GM23248 (cell line): Measurements from ENCODE around the gene ACSF2. TPM values are rescaled to one million over a fixed set of nuclear protein-coding genes. Genes with fewer than 3 reads are reported as not detected.

ENCODE experiments used
- DNase-seq: peaks from one replicate; pipeline ENCODE4 v3.0.0-alpha.2; 2015
- H2AFZ ChIP-seq: fragments of 200-600 bp; sonication (generic); 2 replicates; pipeline ENCODE4 v1.6.1; 2016; ENCODE audit warnings: antibody characterized with exemption
- H3F3A ChIP-seq: fragments of 200-600 bp; sonication (generic); 2 replicates; pipeline ENCODE4 v1.6.1; 2016; ENCODE audit warnings: mild to moderate bottlenecking, antibody characterized with exemption, mixed run types; ENCODE audit not compliant: insufficient read depth
- H3K27ac ChIP-seq: fragments of 200-600 bp; sonication (generic); 2 replicates; pipeline ENCODE4 v1.5.1; 2016; ENCODE audit warnings: mild to moderate bottlenecking
- H3K27me3 ChIP-seq: fragments of 200-600 bp; sonication (generic); replicated peaks from 2 replicates; pipeline ENCODE4 v1.6.1; 2016; ENCODE audit warnings: mild to moderate bottlenecking; ENCODE audit not compliant: insufficient read depth
- H3K36me3 ChIP-seq: fragments of 200-600 bp; sonication (generic); 2 replicates; pipeline ENCODE4 v1.6.1; 2016; ENCODE audit warnings: low read depth, mild to moderate bottlenecking
- H3K4me1 ChIP-seq: fragments of 200-600 bp; sonication (generic); 2 replicates; pipeline ENCODE4 v1.6.1; 2016; ENCODE audit warnings: mild to moderate bottlenecking; ENCODE audit not compliant: insufficient read depth
- H3K4me2 ChIP-seq: fragments of 200-600 bp; sonication (generic); one replicate; pipeline ENCODE4 v1.6.1; 2016; ENCODE audit warnings: mild to moderate bottlenecking; ENCODE audit not compliant: unreplicated experiment
- H3K4me3 ChIP-seq: fragments of 200-600 bp; sonication (generic); 2 replicates; pipeline ENCODE4 v1.5.1; 2016; ENCODE audit warnings: mild to moderate bottlenecking
- H3K79me2 ChIP-seq: fragments of 200-600 bp; sonication (generic); 2 replicates; pipeline ENCODE4 v1.6.1; 2016; ENCODE audit warnings: mild to moderate bottlenecking; ENCODE audit not compliant: insufficient read depth
- H3K9ac ChIP-seq: fragments of 200-600 bp; sonication (generic); 2 replicates; pipeline ENCODE4 v1.6.1; 2016; ENCODE audit warnings: mild to moderate bottlenecking
- H3K9me2 ChIP-seq: fragments of 200-600 bp; sonication (generic); 2 replicates; pipeline ENCODE4 v1.6.1; 2016; ENCODE audit warnings: mixed run types, mild to moderate bottlenecking, moderate library complexity; ENCODE audit not compliant: insufficient read depth
- H3K9me3 ChIP-seq: fragments of 200-600 bp; sonication (generic); one replicate; pipeline ENCODE4 v1.6.1; 2017; ENCODE audit warnings: low read depth
- H4K20me1 ChIP-seq: fragments of 200-600 bp; sonication (generic); 2 replicates; pipeline ENCODE4 v1.6.0; 2016; ENCODE audit not compliant: insufficient read depth
- EZH2 ChIP-seq: fragments of 200-600 bp; sonication (generic); IDR thresholded peaks from 2 replicates; pipeline ENCODE4 v1.6.1; 2018; ENCODE audit warnings: antibody characterized with exemption, mild to moderate bottlenecking; ENCODE audit not compliant: insufficient read depth, poor library complexity, severe bottlenecking
- EZH2phosphoT487 ChIP-seq: fragments of 200-600 bp; sonication (generic); IDR thresholded peaks from 2 replicates; pipeline ENCODE4 v1.6.1; 2018; ENCODE audit warnings: antibody characterized with exemption, moderate library complexity, mild to moderate bottlenecking, low read depth; ENCODE audit not compliant: insufficient read depth
- WGBS, 2 experiments: methylation state at CpG; one replicate each; pipeline ENCODE4 v1.1.6; 2015 to 2017; ENCODE audit warnings: low lambda C conversion rate in 2 of 2, low coverage in 1 of 2; ENCODE audit errors: missing lambda C conversion rate in 2 of 2; 5-methylcytosine and 5-hydroxymethylcytosine counted together
- in situ Hi-C: fragments of 300-500 bp; cut with MboI; formaldehyde crosslinking; loops from 2 replicates; pipeline ENCODE4 v1.15.0; 2020
- polyA plus RNA-seq: library from polyadenylated mRNA; unstranded; fragments of >200 nt; fragmentation: Nextera tagmentation; extraction: Ambion mirVana; gene quantifications from 2 replicates; pipeline ENCODE4 v1.2.1, GENCODE V29; 2016
- total RNA-seq: library from RNA; depleted of rRNA; stranded (reverse); fragments of >200 nt; shearing (Covaris generic); gene quantifications from 2 replicates; pipeline ENCODE4 v1.2.3, GENCODE V29; 2014

The ACSF2 gene
- total and polyA plus RNA-seq, 2 experiments from 2014 or later = 3.7 to 8.6 TPM

DNA sequence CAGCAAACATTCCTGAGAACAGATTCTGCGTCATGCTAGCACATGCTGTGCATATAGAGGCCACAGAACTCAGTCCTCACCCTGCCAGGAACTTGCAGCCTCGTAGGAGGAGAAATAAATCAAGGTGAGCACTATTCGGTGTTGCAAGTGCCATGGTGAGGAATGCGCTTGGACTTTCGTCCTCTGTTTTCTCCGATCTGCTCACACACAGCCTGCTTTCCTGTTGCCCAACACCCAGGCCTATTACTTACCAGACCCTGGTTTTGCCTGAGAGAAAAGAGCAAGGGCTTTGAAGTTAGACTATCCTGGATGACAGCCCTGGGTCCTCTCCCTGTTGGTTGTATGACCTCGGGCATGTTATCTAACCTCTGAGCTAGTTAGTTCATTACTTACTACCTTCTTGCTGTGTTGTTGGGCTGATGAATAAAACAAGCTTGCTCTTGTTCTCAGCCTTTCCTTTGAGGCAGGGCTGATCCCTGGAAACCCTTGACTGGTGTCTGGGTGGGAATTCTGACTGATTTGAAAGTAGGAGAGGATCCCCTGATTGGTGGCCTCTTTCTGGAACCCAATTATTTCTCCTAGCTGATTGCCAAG, 2.9 kb downstream of the ACSF2 start:
- 82 to 85% methylated on average over 7 of the region's 7 CpGs for WGBS, 2 experiments
- in situ Hi-C loops = no loop called here

DNA sequence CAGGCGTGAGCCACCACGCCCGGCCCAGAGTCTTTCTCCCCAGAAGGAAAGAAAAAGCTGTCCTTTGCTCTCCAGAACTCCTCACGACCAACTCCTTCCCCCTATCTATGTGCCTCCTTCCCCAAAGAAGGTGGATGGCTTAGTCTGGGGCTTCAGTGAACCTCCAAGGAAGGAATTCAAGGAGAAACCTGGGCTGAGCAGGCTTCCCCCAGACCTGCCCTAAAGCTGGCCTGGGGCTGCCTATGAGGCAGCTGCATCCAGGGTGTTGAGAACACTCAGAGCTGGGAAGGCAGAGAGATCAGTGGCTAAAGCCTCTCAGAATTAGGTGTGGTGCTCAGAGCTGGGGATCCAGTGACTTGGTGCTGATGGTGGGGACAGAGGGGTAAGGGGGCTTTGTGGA, 3.8 kb downstream of the ACSF2 start:
- 0 out of 2 replicates have a peak, but pooled peaks cover 7% of the 10 kb centered on the region for H3F3A ChIP-seq
- DNase-seq = no peak
- H2AFZ ChIP-seq = no peak overlapping the region
- no peak overlapping the region for H3K4me2 ChIP-seq
- 89% methylated on average over 4 of the region's 4 CpGs for WGBS, 2 experiments
- H3K27me3 ChIP-seq = no peaks in the 10 kb centered on the region
- no peaks in the 10 kb centered on the region for H3K9me2 ChIP-seq
- no peak for TF ChIP-seq EZH2phosphoT487
- no peak for TF ChIP-seq EZH2
- no peak overlapping the region for H3K4me3 ChIP-seq
- H3K9me3 ChIP-seq = no peaks in the 10 kb centered on the region
- H3K36me3 ChIP-seq = no peaks in the 10 kb centered on the region
- 0 out of 2 replicates have a peak, but pooled peaks cover 4% of the 10 kb centered on the region for H3K4me1 ChIP-seq
- no peak overlapping the region for H3K27ac ChIP-seq
- in situ Hi-C loops = no loop called here
- H3K9ac ChIP-seq = no peak overlapping the region
- H3K79me2 ChIP-seq = no peaks in the 10 kb centered on the region
- no peaks in the 10 kb centered on the region for H4K20me1 ChIP-seq

More for the DNA sequence above, 2.9 kb downstream of the ACSF2 start:
- no peak for DNase-seq
- no peaks in the 10 kb centered on the region for H3K27me3 ChIP-seq
- no peaks in the 10 kb centered on the region for H3K9me3 ChIP-seq
- no peak overlapping the region for H2AFZ ChIP-seq
- H3F3A ChIP-seq = 0 out of 2 replicates have a peak, but pooled peaks cover 7% of the 10 kb centered on the region
- no peaks in the 10 kb centered on the region for H3K9me2 ChIP-seq
- H4K20me1 ChIP-seq = no peaks in the 10 kb centered on the region
- H3K4me2 ChIP-seq = no peak overlapping the region
- no peak overlapping the region for H3K4me3 ChIP-seq
- no peak overlapping the region for H3K27ac ChIP-seq
- H3K79me2 ChIP-seq = no peaks in the 10 kb centered on the region
- H3K4me1 ChIP-seq = peaks cover 9% of the 10 kb centered on the region; the same call in 1 of the 2 replicates
- no peak overlapping the region for H3K9ac ChIP-seq
- H3K36me3 ChIP-seq = no peaks in the 10 kb centered on the region
- TF ChIP-seq EZH2 (no peak), EZH2phosphoT487 (no peak)

DNA sequence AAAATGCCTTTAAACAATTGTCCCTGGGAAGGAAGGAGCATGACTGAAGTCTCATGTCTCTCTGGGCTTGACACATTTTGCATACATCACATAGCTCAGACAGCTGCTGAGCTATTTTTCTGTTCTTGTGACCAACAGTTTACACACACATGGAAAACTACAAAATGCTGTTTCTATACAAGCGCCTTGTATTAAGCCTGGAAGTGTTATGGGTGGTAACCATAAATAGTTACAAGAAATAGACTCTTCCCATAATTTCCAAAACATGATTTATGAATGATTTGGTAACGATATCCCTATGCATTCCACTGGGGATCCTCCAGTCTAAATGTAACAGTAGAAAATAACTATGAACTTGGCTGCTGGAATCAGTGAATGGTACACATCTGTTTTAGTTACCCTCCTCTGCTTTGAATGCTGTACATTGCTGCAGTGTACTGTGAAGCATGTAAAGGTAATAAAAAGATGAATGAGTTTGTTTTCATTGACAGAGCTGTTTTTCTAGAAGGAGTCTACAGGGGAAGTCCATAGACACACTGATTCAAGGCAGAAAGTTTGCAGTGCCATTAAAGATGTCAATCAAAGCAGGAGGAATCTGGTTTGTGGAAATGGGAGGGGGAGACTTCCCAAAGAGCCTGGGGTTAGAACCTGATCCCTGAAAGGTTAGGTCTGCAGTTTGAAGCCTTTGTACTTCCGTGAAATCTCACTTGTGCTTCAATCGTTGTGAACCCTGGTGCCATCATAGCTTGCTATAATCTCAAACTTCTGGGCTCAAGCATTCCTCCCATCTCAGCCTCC, 5.0 kb downstream of the ACSF2 start:
- DNase-seq = no peak
- TF ChIP-seq EZH2 (no peak), EZH2phosphoT487 (no peak)
- H2AFZ ChIP-seq = no peak overlapping the region
- no peaks in the 10 kb centered on the region for H3K9me3 ChIP-seq
- no peak overlapping the region for H3K27ac ChIP-seq
- H3K27me3 ChIP-seq = no peaks in the 10 kb centered on the region
- 0 out of 2 replicates have a peak, but pooled peaks cover 7% of the 10 kb centered on the region for H3F3A ChIP-seq
- H3K4me3 ChIP-seq = no peak overlapping the region
- H3K36me3 ChIP-seq = no peaks in the 10 kb centered on the region
- no peak overlapping the region for H3K9ac ChIP-seq
- H4K20me1 ChIP-seq = no peaks in the 10 kb centered on the region
- in situ Hi-C loops = no loop called here
- H3K9me2 ChIP-seq = no peaks in the 10 kb centered on the region
- 74 to 75% methylated on average over 4 of the region's 4 CpGs for WGBS, 2 experiments
- H3K79me2 ChIP-seq = no peaks in the 10 kb centered on the region
- no peak overlapping the region for H3K4me2 ChIP-seq
- 0 out of 2 replicates have a peak, but pooled peaks cover 4% of the 10 kb centered on the region for H3K4me1 ChIP-seq

DNA sequence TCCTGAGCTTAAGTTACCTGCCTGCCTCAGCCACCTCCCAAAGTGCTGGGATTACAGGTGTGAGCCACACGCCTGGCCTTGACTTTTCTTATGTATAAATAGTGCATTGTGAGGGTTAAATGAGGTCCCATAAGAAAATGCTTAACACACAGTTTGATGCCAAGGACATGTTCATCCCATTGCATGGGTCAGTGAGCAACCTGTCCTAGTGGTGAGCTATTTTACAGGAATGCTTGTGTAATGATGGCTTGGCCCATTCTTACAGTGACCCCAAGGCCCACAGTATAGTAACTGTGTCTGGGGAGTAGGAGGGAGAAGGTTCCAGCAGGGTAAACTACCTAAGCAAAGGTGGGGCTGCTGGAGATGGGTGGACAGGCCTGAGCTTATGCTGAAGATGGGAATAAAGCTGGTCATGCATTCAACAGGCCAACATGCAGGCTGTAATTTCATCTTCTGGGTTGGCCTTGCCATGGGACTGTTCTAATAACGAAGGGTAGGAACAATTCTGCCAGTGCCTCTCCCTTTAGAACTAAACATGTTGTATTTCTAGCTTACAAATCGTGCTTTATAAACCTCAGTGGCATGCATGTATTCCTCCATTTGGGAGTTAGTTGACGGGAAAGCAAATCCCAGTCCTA, 6.2 kb downstream of the ACSF2 start:
- in situ Hi-C loops = no loop called here
- no peaks in the 10 kb centered on the region for H3F3A ChIP-seq
- no peak for TF ChIP-seq EZH2phosphoT487
- TF ChIP-seq EZH2 = no peak
- H4K20me1 ChIP-seq = no peaks in the 10 kb centered on the region
- no peak overlapping the region for H3K27ac ChIP-seq
- no peaks in the 10 kb centered on the region for H3K79me2 ChIP-seq
- no peaks in the 10 kb centered on the region for H3K4me1 ChIP-seq
- DNase-seq = no peak
- no peaks in the 10 kb centered on the region for H3K36me3 ChIP-seq
- no peaks in the 10 kb centered on the region for H3K9me2 ChIP-seq
- H3K4me2 ChIP-seq = no peak overlapping the region
- no peak overlapping the region for H3K4me3 ChIP-seq
- H3K9ac ChIP-seq = no peak overlapping the region
- H2AFZ ChIP-seq = no peak overlapping the region
- H3K9me3 ChIP-seq = no peaks in the 10 kb centered on the region
- H3K27me3 ChIP-seq = no peaks in the 10 kb centered on the region
- WGBS, 2 experiments = 90% methylated on average over 4 of the region's 4 CpGs
